ENCODE results near the gene CCR5AS.
"Not testable (repeated sequence)": the region's sequence is repeated elsewhere in the genome, so short reads cannot be mapped to it uniquely, and the experiment has no call there.

The CCR5AS gene

GRCh38 chr3:46401579-46401978, 5.3 kb downstream of the CCR5AS start:
- DNase-seq: no peak

DNA sequence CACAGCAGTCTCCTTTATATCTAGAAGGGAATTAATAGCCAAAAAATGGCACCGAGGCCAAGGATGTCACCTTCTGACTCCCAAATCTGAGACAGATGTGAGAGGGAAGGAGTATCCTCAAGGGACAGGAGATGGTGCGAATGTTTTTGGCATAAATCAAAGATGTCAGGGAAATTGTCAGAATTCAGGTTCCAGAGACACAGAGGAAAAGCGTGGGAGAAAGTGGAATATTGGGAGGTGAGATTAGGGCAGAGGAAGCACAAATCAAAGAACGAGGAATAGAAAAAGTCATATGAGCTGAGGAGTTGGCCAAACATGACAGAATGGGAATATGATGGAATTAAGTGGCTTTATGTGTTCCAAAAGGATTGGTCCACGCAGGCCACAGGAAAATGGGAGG, 6.0 kb downstream of the CCR5AS start:
- DNase-seq: no peak

GRCh38 chr3:46400000-46400734, 6.7 kb downstream of the CCR5AS start:
- DNase-seq: no peak

DNA sequence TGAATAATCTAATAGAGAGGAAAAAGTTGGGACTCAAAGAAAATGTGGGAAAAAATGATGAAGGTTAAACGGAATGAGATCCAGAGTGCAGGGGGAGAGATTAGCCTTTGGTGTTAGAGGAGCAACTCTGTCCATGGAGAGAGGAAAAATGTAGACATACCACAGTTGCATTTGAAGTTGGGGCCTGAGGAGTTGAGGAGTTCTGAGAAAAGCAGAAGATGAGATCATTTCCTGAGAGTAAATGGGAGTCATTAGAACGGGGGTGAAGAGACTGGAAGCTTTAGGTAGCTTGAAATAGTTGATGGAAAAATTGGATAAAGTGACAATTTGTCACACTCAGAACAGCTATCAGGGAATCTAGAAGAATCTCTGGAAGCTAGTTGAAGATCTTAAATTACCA, 7.3 kb downstream of the CCR5AS start:
- DNase-seq: no peak

DNA sequence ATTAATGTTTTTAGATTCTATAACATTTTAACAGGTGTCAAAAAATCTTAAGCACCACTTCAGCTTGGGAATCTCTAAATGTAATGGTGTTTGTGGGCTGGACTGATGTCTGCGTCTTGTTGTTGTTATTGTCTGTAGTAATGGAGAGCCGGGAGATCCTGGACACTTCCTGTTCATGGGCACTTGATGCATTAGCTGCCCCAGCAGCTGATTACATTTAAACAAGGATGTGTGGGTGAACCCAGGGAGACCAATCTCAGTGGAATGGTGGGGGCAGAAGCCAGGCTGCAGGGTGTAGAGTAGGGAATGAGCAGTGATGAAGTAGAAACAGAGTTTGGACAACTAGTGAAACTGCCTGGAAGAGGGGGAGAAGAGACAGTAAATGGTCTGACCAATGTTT, 7.8 kb downstream of the CCR5AS start:
- DNase-seq: no peak

DNA sequence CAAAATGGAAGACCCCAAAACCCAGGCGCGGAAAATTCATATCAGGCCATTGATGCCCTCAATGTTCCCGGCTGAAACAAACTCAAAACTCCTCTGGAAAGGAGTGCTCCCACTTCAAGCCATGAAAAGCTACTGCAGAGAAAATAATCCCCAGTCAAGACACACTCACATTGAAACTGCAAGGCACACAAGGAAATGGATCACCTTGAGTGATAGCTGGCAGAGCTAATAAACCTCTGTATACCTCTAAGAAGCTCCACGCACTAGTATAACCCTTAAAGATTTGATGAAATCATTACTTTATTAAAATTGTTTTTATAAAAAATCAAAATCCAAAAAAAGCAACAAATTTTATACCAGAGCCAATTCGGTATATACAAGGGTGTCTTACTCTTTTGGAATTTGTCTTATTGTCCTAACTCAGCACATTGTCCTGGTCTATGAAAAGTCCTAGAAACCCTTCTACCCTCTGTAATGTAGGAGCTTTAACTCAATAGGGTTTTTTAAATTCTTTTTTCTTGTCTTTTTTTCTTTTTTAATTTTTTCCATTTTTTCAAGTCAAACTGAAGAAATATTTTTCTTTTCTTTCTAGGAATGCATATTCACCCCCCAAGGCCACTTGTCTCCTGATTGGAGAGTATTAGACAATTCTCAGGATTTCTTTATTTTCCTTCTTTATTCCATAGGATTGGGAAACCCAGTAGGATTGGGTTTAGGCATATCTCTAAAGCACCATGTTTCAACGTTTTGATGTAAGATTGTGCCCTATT, 8.5 kb downstream of the CCR5AS start:
- DNase-seq: no peak

GRCh38 chr3:46397111-46397510, 9.8 kb downstream of the CCR5AS start:
- DNase-seq: no peak

GRCh38 chr3:46395766-46396530, 10.9 kb downstream of the CCR5AS start:
- no peak for DNase-seq

GRCh38 chr3:46395210-46395661, 11.6 kb downstream of the CCR5AS start:
- DNase-seq: peak; percentile 14

DNA sequence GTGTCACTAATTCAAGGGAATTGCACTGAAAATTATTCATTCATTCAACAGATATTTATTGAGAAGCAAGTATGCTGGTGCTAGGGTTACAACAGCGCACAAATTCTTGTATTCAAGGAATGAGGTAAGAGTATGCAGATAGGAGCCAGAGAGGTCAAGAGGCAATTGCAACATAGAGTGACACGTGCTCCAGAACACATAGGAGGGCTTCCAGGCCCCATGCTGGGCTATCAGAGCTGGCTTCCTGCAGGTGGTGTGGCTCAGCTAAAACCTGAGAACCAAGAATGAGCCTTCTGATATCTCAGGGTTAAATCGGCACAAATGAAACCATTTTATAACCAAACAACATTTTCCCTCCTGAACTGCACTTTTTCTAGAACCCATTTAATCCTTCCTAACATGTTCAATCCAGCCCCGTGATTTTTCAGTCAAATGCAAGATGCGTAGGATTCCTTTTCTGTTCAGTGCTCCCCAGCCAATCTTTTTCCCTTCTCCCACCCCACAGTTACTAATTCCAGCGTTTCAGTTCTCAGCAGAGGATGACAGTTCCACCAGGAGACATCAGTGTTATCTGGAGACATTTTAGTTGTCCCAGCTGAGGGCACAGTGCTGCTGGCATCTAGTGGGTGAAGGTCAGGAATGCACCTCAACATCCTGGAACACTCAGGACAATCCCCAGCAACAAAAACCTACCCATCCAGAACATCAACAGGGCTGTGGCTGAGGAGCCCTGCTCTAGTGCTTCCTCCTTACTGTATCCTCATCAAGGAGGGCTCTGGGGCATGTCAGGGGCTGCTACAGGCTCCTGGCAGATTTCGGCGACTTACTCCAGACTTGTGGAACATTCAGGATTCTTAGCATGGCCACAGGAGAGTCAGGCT, 13.1 kb downstream of the CCR5AS start:
- peak; percentile 27 for DNase-seq

GRCh38 chr3:46393011-46393410, 13.9 kb downstream of the CCR5AS start:
- DNase-seq: no peak

DNA sequence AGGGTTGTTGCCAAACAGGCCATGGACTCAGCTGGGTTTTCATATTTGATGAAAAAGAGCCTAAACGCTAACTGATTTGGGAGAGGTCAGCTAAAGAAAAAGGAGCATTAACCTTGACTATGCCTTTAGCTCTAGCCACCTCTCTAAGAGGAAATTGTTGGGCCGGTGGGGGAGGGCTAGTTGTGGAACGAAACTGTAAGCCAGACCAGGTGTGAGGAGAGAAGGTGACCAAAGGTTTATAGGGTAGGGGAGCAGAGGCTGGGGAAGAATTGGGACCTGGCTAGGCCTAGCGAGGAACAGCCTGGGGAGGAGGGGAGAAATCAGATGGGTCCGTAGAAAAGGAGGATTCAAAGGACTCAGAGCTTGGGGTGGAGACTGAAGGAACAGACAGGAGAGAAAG, 15.3 kb downstream of the CCR5AS start:
- not testable (repeated sequence) for DNase-seq

GRCh38 chr3:46389306-46389705, 17.6 kb downstream of the CCR5AS start:
- DNase-seq: no peak

- DNase-seq: not testable (repeated sequence)
These were observed 18.0 kb downstream of the CCR5AS start for GRCh38 chr3:46388847-46389246.

- no peak for DNase-seq
These were observed 20.7 kb downstream of the CCR5AS start for GRCh38 chr3:46386205-46386604.

DNA sequence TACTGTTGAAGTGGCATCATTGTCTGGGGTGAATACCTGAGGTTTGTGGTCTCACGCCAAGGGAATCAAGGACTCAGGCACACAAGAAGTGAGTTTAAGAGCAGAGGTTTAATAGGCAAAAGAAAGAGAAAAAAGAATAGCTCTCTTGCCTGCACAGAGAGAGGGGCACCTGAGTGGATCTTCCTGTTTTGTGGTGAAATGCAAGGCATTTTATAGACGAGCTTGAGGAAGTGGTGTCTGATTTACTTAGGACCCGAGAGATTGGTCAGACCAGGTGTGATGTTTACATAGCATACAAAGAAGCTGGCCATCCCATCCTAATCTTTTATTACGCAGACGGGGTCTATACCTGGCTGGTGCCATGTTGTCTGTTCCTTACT, 22.9 kb downstream of the CCR5AS start:
- DNase-seq: no peak

DNA sequence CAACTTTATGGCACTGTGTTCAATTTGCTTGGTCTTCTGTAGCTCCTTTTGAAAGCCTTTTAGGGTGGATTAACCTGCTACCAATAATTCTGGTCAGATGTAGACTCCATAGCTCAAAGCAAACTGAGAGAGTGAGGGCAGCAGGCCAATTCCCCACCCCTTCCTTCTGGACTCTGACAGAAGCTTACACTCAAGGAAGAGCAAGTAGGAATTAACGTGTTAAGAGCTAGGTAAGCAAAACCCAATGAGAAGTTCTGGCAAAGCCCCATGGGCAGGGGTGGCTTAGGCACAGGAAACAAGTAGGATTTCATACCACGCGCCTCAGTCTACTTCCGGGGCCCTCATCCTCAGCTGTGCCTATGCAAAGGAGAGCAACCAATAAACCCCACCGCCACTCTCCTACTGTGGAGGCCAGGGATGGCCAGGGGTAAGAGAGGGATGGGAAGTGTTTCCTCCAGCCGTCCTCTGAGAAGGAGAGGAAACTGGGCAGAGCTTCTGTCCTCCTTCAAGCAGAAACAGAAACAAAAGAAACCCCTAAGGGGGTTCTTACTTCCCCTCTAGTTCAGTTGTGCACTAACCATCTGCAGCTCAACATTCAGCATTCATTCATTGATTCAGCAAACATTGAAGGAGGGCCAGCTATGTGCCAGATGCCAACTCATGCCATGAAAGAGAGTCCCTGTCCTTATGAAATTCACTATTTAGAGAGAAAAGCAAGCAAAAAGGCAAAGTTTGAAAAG, 23.5 kb downstream of the CCR5AS start:
- DNase-seq: no peak

DNA sequence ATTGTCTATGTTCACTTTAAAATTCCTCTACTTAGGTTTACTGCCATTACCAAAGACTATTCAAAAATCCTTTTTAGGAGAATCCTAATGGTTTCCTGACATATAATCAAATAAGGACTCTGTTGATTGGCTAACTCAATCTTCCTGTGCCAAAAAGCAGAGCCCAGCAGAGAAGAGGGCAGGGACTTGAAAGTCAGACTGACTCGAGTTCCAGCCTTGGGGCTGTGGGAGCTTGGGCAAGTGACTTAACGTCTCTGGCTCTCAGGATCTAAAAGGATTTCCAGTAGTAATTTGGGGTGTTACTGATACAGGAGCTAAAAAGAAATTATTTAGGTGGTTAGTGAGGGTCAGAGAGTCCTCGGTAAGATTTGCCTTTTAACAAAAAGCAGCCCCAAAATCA, 25.2 kb downstream of the CCR5AS start:
- no peak for DNase-seq

GRCh38 chr3:46380471-46381221, 26.2 kb downstream of the CCR5AS start:
- no peak for DNase-seq

DNA sequence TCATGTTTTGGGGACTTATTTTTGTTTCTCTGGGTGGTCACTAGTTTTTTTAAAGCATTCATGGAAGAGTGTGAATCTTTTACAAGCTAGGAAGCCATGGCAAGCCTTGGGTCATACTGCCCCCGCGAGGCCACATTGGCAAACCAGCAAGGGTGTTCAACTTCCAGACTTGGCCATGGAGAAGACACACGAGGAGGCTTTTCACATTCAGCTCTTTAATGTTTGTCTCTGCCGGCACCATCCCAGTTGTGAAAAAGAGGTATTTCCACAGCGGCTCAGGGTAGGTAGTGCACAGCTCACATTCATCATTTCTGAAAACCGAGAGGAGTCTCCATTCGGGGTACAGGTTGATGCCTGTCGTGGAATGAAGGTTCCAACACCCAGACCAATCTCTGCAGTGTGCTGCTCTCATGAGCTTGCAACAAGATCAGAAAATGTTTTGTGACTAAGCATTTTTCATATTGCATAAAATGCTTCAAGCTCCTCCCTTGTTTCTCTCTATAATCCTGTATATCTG, 28.4 kb downstream of the CCR5AS start:
- no peak for DNase-seq

DNA sequence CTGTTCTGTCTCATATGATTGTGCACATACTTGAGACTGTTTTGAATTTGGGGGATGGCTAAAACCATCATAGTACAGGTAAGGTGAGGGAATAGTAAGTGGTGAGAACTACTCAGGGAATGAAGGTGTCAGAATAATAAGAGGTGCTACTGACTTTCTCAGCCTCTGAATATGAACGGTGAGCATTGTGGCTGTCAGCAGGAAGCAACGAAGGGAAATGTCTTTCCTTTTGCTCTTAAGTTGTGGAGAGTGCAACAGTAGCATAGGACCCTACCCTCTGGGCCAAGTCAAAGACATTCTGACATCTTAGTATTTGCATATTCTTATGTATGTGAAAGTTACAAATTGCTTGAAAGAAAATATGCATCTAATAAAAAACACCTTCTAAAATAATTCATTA, 31.1 kb downstream of the CCR5AS start:
- DNase-seq: no peak

Measured in SIG-M5 (cell line).